Measurements from ENCODE around the gene TCEA2. TPM values are rescaled to one million over a fixed set of nuclear protein-coding genes. Genes with fewer than 3 reads are reported as not detected.

The TCEA2 gene
- total and polyA plus RNA-seq, 2 of the 13 experiments (the other 11 are each of a cell fraction or from before 2014, with no cell fraction given) = 28.1 to 33.7 TPM

DNA sequence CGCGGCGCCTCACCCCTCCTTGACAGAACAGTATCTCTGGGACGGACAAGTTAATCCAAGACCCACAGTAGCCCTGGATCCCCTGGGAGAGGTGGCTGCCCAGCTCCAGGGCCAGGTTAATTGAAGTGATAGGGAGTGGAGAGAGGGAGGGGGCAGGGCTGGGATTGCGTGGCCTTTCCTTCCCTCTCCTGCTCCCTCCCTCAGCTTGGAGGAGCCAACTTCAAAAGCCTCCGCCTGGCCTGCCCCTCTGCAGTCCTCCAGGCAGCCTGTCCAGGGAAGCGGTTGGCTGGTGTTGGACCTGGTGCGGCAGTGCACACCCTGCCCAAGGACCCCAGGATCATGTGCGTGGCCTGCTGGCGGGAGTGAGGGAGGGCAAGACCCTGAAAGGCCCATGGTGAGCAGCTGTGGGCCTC, 27.1 kb upstream of the TCEA2 start, which contains the start of gene C20orf204 (continued):
- peak; percentile 91 for TF ChIP-seq DR1 (CRISPR knock-in tag; IDR thresholded peaks at IDR 0.05)
- 0 out of 2 replicates have a peak, but pooled peaks have one; percentile 22 for TF ChIP-seq ZBTB43 (CRISPR knock-in tag; conservative IDR thresholded peaks at IDR 0.05)
- TF ChIP-seq PHF20 (CRISPR knock-in tag; IDR thresholded peaks at IDR 0.05) = peak; percentile 48; the same call in 1 of the 2 replicates
- TF ChIP-seq ZBTB38 (CRISPR knock-in tag; IDR thresholded peaks at IDR 0.05) = peak; percentile 94
- TF ChIP-seq HOXA9 (CRISPR knock-in tag; IDR thresholded peaks at IDR 0.05; ENCODE audit: borderline replicate concordance) = peak; percentile 48; the same call in 1 of the 2 replicates
- TF ChIP-seq U2AF1 (optimal IDR thresholded peaks at IDR 0.05; ENCODE audit: low read depth, low read length) = peak; percentile 33
- TF ChIP-seq CHD4 (IDR thresholded peaks at IDR 0.05; ENCODE audit: borderline replicate concordance, low read length) = no peak
- no peak; the same call in 1 of the 2 replicates for TF ChIP-seq MEIS1 (CRISPR knock-in tag; IDR thresholded peaks at IDR 0.05; ENCODE audit: borderline replicate concordance)
- TF ChIP-seq ATF4 (CRISPR knock-in tag; IDR thresholded peaks at IDR 0.05) = peak in 1 of 2 experiments; percentile 86; a peak in 2 of 4 replicates
- no peak for TF ChIP-seq SRSF4 (IDR thresholded peaks at IDR 0.05; ENCODE audit: low read depth, low read length, poor library complexity, severe bottlenecking)
- TF ChIP-seq THAP7 (CRISPR knock-in tag; IDR thresholded peaks at IDR 0.05) = peak; percentile 77; the same call in 1 of the 2 replicates
- TF ChIP-seq ELF1 (CRISPR knock-in tag; IDR thresholded peaks at IDR 0.05) = 0 out of 2 replicates have a peak, but pooled peaks have one; percentile 30
- TF ChIP-seq, protein P1, sequence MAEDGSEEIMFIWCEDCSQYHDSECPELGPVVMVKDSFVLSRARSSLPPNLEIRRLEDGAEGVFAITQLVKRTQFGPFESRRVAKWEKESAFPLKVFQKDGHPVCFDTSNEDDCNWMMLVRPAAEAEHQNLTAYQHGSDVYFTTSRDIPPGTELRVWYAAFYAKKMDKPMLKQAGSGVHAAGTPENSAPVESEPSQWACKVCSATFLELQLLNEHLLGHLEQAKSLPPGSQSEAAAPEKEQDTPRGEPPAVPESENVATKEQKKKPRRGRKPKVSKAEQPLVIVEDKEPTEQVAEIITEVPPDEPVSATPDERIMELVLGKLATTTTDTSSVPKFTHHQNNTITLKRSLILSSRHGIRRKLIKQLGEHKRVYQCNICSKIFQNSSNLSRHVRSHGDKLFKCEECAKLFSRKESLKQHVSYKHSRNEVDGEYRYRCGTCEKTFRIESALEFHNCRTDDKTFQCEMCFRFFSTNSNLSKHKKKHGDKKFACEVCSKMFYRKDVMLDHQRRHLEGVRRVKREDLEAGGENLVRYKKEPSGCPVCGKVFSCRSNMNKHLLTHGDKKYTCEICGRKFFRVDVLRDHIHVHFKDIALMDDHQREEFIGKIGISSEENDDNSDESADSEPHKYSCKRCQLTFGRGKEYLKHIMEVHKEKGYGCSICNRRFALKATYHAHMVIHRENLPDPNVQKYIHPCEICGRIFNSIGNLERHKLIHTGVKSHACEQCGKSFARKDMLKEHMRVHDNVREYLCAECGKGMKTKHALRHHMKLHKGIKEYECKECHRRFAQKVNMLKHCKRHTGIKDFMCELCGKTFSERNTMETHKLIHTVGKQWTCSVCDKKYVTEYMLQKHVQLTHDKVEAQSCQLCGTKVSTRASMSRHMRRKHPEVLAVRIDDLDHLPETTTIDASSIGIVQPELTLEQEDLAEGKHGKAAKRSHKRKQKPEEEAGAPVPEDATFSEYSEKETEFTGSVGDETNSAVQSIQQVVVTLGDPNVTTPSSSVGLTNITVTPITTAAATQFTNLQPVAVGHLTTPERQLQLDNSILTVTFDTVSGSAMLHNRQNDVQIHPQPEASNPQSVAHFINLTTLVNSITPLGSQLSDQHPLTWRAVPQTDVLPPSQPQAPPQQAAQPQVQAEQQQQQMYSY (CRISPR knock-in tag; IDR thresholded peaks at IDR 0.05) = no peak
- no peak for TF ChIP-seq CC2D1A (CRISPR knock-in tag; IDR thresholded peaks at IDR 0.05)
- TF ChIP-seq ZNF260 (CRISPR knock-in tag; IDR thresholded peaks at IDR 0.05; ENCODE audit: borderline replicate concordance, low read depth) = 0 out of 2 replicates have a peak, but pooled peaks have one; percentile 2
- no peak for TF ChIP-seq FOXA1 (IDR thresholded peaks at IDR 0.05)
- peak; percentile 20; the same call in 1 of the 2 replicates for TF ChIP-seq FOXA1 (CRISPR knock-in tag; IDR thresholded peaks at IDR 0.05)
- TF ChIP-seq ZNF850 (CRISPR knock-in tag; conservative IDR thresholded peaks at IDR 0.05) = no peak
- peak; percentile 36; the same call in 1 of the 2 replicates for TF ChIP-seq ZC3H4 (CRISPR knock-in tag; IDR thresholded peaks at IDR 0.05; ENCODE audit: borderline replicate concordance)
- peak; percentile 95 for TF ChIP-seq ZNF772 (CRISPR knock-in tag; IDR thresholded peaks at IDR 0.05)
- no peak for TF ChIP-seq HIVEP1 (CRISPR knock-in tag; IDR thresholded peaks at IDR 0.05)
- peak; percentile 87; the same call in 1 of the 2 replicates for TF ChIP-seq ZFP36L1 (CRISPR knock-in tag; IDR thresholded peaks at IDR 0.05)
- TF ChIP-seq E2F2 (CRISPR knock-in tag; IDR thresholded peaks at IDR 0.05; ENCODE audit: borderline replicate concordance) = no peak
